GM12891 (cell line): ENCODE results near the gene ALK.

Experiments
- DNase-seq: peaks from one replicate; pipeline ENCODE4 v3.0.0; 2011; ENCODE audit warnings: low spot score; ENCODE audit not compliant: insufficient read length
- FAIRE-seq: peaks from 2 replicates; lab custom pipeline; 2011; peaks lifted over from hg19 to GRCh38; lab: Jason Lieb, UNC
- PAX5 ChIP-seq: IDR thresholded peaks from 2 replicates; pipeline ENCODE4 v1.6.1; 2011; ENCODE audit warnings: low read length, moderate library complexity, mild to moderate bottlenecking; ENCODE audit not compliant: insufficient read depth, severe bottlenecking
- POLR2A ChIP-seq: IDR thresholded peaks from 2 replicates; pipeline ENCODE4 v1.6.1; 2011; ENCODE audit warnings: low read depth, low read length, control low read depth
- POLR2AphosphoS5 ChIP-seq: IDR thresholded peaks from 2 replicates; pipeline ENCODE4 v1.6.1; 2011; ENCODE audit warnings: low read depth, low read length, control low read depth
- POU2F2 ChIP-seq: IDR thresholded peaks from 2 replicates; pipeline ENCODE4 v1.6.1; 2011; ENCODE audit warnings: low read depth, mild to moderate bottlenecking, control low read depth, low read length, moderate library complexity
- SPI1 ChIP-seq: IDR thresholded peaks from 2 replicates; pipeline ENCODE4 v1.6.1; 2011; ENCODE audit warnings: low read depth, low read length, control low read depth
- TAF1 ChIP-seq: IDR thresholded peaks from 2 replicates; pipeline ENCODE4 v1.6.1; 2011; ENCODE audit warnings: low read depth, low read length, control low read depth

Gene ALK

DNA sequence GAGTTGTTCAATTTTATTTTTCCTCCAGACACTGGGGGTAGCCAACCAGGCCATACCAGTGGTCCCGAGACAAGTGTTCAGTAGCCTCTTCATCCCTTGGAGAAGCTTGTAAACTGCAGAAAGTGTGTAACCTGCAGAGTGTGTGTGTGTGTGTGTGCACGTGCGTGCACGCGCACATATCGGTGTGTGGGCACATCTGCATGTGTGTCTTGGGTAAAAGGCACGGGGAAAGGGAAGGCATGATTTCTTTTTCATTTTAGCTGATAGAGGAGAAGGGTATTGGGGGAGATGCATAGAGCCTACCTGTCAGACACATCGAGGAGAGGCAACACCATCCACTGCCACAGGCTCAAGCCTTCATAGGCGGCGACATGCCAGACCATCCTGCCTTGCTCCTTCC is 624.8 kb downstream of the ALK start:
- TF ChIP-seq PAX5 (no peak), SPI1 (no peak), TAF1 (no peak), POLR2A (no peak), POU2F2 (no peak), POLR2AphosphoS5 (no peak)
- DNase-seq (no peak), FAIRE-seq (no peak)

DNA sequence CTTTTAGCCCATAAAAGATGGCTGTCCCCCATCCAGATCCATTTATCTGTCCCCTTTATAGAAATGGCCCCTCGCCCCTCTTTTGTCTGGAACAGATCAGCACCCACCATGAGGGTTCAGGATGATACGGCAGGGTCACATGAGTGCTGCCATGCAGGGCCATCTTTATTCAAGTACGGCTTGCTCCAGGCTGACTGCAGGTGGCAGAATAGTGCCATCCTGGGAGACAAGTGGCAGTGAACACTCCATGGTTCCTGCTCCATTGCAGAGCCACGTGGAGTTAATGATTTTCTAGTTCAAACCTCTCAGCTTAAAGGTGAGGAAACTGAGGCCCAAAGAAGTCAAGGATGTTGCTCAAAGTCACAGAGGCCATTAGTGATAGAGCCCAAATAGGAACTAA is 625.5 kb downstream of the ALK start:
- TF ChIP-seq SPI1 = no peak
- TF ChIP-seq POU2F2 = no peak
- no peak for TF ChIP-seq PAX5
- TF ChIP-seq TAF1 = no peak
- no peak for TF ChIP-seq POLR2A
- no peak for TF ChIP-seq POLR2AphosphoS5
- FAIRE-seq = peak; percentile 43
- no peak for DNase-seq

DNA sequence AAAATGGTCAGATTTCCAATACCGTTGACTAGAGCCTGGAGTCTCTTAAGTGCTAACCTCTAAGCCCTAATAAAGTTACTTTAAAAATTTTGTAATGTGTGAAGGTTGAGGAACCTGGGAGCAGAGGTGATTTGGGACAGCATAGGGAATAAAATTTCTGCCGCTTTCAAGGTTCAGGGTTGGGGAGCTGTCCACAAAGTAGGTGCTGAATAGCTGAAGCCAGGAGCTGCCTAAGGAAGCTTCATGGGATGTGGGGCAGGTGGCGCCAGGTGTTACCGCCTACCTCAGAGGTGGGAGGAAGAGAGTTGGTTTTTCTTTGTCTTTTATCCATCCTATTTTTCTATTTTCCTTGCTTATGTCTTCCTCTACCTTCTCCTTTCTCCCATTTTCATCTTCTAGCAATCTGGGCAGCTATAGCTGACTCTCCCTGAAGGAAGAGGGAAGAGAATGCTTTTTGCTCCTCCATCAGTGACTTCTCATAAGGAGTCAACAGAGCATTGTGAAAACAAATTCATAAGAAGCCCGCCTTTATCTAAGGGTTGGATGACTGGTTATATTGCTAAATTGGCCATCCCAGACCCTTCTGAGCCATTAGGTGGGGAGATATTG is 627.5 kb downstream of the ALK start:
- TF ChIP-seq POU2F2 (no peak), POLR2A (no peak), TAF1 (no peak), PAX5 (no peak), POLR2AphosphoS5 (no peak)
- FAIRE-seq (no peak), DNase-seq (peak; percentile 14)

DNA sequence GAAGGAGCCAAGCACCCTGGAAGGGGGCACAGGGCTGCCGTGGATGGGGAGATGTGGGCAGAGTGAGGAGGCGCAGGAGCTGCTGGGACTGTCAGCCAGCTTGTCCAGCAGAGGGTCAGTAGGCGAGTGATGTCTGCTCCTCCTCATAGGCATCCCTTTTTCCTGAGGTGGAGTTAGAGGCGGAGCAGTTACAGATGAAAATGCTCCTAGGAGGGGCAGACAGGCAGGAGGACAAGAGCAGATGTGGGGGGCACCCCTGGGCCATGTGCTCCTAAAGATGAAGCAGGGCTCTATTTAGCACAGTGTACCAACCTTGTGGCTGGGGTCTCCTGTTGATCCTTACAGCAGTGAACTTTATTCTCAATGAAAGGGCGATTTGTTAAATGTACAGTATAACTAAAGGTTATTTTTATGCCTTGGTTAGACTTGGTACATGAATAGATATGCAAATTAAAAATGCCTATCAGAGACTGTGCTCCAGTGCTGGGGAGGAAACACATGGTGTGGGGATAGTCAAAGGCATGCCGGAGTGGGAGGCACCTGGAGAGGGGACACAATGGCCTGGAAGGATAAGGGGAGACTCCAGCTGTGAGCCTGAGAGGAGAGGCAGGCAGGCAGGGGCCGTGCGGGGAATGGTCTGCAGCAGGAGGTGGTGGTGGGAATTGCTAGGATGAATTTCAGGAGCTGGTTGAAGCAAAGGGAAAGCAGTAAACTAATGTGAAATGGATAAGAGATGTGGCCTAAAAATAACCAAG is 630.9 kb downstream of the ALK start:
- FAIRE-seq = no peak
- TF ChIP-seq SPI1 = no peak
- TF ChIP-seq PAX5 = no peak
- TF ChIP-seq POLR2A = no peak
- TF ChIP-seq TAF1 = no peak
- TF ChIP-seq POLR2AphosphoS5 = no peak
- no peak for TF ChIP-seq POU2F2
- no peak for DNase-seq

DNA sequence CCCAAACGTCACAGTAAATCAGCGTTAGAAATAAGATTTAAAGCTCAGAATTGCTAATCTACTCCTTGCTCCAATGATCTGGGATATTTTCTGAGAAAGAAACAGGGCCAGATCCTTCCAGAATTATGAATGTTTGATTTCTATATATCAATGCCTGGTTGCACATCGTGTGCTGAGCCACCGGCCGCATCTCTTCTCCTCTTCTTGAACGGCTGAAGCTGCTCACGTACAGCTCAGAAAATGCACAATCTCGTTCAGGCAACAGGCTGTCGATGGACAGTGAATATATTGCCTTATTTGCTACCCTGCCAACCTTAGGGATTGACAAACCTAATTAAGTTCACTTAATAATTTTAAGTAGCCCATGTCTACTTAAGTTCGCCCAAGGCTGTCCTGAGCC is 636.7 kb downstream of the ALK start:
- TF ChIP-seq PAX5 (no peak), POLR2AphosphoS5 (no peak), POLR2A (no peak), TAF1 (no peak), SPI1 (no peak), POU2F2 (no peak)
- FAIRE-seq = no peak
- no peak for DNase-seq

DNA sequence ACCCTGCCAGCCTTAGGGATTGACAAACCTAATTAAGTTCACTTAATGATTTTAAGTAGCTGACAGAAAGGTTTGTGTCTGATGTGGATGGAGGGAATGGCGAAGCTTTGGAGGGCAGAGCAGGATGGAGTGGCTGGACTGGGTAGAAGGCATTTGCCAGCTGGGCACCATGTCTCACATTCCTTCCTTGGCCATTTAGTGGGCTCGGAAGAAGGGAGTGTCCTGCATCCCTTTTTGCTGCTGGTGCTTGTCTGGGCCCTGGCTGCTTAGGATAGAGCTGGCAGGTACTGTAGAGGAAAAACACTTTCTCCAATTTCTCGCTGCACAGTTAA is 639.5 kb downstream of the ALK start:
- TF ChIP-seq POU2F2 = no peak
- TF ChIP-seq SPI1 = no peak
- no peak for TF ChIP-seq POLR2AphosphoS5
- no peak for TF ChIP-seq PAX5
- TF ChIP-seq TAF1 = no peak
- DNase-seq (no peak), FAIRE-seq (no peak)

DNA sequence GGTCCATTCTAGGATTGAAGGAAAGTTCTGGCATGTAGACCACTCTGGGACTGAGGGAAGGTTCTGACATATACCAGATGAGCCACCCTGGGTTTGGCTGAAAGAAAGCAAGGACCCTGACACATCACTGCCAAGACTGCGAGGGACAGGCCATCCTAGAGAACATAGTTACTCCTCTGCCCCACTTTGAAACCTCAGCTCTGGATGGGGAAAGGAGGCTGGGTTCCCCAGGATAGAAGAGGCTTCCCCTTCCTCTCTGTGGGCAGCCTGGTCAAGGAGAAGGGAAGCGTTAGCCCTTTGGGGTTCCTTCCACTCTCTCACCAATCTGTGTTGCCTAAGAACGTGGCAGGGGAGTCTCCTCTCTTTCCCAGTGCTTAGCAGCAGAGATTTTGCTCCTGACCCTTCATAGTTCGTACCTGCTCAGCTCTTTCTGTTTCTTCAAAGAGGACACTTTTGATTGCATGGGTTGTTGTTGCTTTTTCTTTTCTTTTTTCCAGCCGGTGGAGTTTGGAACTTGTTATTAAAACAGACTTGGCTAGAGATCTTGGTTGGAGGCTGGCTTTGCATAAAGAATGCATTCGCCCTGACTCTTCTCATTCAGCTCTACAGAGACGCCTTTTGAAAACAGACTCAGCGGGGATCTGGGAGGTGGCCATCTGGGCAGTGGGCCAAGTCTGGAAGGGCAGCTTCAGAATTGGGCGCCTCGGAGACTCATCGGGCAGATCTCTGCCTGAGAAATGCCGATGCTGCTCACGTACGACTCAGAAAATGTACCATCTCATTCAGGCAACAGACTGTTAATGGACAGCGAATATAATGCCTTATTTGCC is 640.1 kb downstream of the ALK start:
- DNase-seq (no peak), FAIRE-seq (no peak)
- TF ChIP-seq SPI1 = no peak

DNA sequence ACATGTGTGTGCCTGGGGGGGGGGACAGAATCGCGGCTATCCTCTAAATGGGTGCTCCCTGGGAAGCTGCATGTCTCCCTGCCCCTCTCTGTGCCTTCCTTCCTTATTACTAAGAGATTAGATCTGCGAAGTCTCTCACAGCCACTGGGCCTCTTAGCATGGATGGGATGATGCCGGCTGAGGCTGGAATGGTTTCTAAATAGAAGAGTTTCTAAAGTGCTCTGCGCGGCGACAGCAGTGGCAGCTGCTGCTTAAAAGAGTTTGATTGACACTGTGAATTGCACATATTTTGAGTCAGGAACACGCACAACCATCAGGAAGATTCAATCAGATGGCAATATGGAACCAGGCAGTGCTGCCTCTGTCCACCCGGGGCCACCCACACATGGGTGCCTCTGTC is 642.4 kb downstream of the ALK start:
- FAIRE-seq (no peak), DNase-seq (no peak)
- TF ChIP-seq TAF1 (no peak), POLR2AphosphoS5 (no peak), POLR2A (no peak), POU2F2 (no peak), SPI1 (no peak), PAX5 (no peak)

DNA sequence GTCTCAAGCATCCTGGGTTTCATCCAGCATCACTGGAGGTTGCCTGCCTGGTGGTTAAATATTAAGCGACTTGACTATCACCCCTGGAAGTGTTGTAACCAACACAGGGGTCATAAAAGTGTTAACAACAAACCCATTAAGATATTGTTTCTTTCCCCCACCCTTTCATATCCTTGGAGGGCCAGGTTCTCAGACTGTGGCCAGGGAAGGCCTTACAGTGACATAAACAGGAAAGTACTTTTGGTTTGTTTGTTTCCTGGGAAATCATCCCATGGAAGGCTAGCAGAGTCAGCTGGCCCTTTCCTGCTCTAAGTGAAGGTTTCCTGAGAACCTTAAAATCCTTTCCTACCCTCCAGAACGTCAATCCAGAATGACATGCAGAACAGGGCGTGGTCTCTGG is 645.2 kb downstream of the ALK start:
- no peak for FAIRE-seq
- no peak for DNase-seq
- TF ChIP-seq SPI1 (no peak), POU2F2 (no peak), TAF1 (no peak), POLR2A (no peak), PAX5 (no peak), POLR2AphosphoS5 (no peak)

DNA sequence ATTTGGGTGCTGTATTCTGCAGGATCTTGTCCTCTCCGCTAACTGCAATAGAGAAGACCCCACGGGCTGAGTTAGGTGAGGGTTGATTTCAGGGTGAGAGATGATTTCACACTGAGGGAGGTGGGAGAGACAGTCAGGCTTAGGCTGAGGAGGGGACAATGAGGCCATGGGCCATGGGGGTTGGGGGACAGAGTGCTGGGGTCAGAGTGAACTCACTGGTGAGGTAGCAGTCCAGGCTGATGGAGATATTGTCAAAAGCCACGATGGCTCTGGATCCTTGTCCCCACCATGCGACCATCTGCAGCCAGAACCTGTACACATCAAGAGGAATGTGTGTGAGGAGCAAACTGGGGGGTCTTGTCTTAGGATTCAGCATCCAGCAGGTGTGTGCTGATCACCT is 646.2 kb downstream of the ALK start:
- DNase-seq (no peak), FAIRE-seq (no peak)
- TF ChIP-seq POU2F2 (no peak), POLR2AphosphoS5 (no peak), TAF1 (no peak), POLR2A (no peak), SPI1 (no peak), PAX5 (no peak)
